Smooth muscle cell (in vitro differentiated cells): Measurements from ENCODE around the gene SEC61A1. TPM values are rescaled to one million over a fixed set of nuclear protein-coding genes. Genes with fewer than 3 reads are reported as not detected.
A peak's percentile ranks its signal among the peaks of the same experiment; 100 is the strongest.

Experiments used
- DNase-seq: peaks from one replicate; lab custom pipeline; 2025; ENCODE audit not compliant: unreplicated experiment; lab: John Stamatoyannopoulos, UW
- H2AFZ ChIP-seq: fragments of 200-600 bp; sonication (generic); 2 replicates; pipeline ENCODE4 v1.6.0; 2016; ENCODE audit warnings: antibody characterized with exemption, low read depth, mild to moderate bottlenecking
- H3F3A ChIP-seq: fragments of 200-600 bp; sonication (generic); 2 replicates; pipeline ENCODE4 v1.6.0; 2017; ENCODE audit warnings: antibody characterized with exemption, low read depth
- H3K27ac ChIP-seq: fragments of 200-600 bp; sonication (generic); 2 replicates; pipeline ENCODE4 v1.5.1; 2016; ENCODE audit warnings: low read depth, mild to moderate bottlenecking
- H3K27me3 ChIP-seq: fragments of 200-600 bp; sonication (generic); 2 replicates; pipeline ENCODE4 v1.6.1; 2016; ENCODE audit warnings: low read depth, mild to moderate bottlenecking
- H3K36me3 ChIP-seq: fragments of 200-600 bp; sonication (generic); 2 replicates; pipeline ENCODE4 v1.5.1; 2016; ENCODE audit warnings: low read depth
- H3K4me1 ChIP-seq: fragments of 200-600 bp; sonication (generic); 2 replicates; pipeline ENCODE4 v1.5.1; 2016; ENCODE audit warnings: low read depth
- H3K4me2 ChIP-seq: fragments of 200-600 bp; sonication (generic); 2 replicates; pipeline ENCODE4 v1.6.0; 2016; ENCODE audit warnings: mild to moderate bottlenecking
- H3K4me3 ChIP-seq: fragments of 200-600 bp; sonication (generic); 2 replicates; pipeline ENCODE4 v1.5.1; 2016; ENCODE audit warnings: mild to moderate bottlenecking
- H3K79me2 ChIP-seq: fragments of 200-600 bp; sonication (generic); 2 replicates; pipeline ENCODE4 v1.6.0; 2016; ENCODE audit warnings: low read depth, mild to moderate bottlenecking
- H3K9ac ChIP-seq: fragments of 200-600 bp; sonication (generic); 2 replicates; pipeline ENCODE4 v1.6.0; 2016; ENCODE audit warnings: low read depth
- H3K9me3 ChIP-seq: fragments of 200-600 bp; sonication (generic); replicated peaks from 2 replicates; pipeline ENCODE4 v1.5.1; 2016; ENCODE audit warnings: low read depth
- H4K20me1 ChIP-seq: fragments of 200-600 bp; sonication (generic); 2 replicates; pipeline ENCODE4 v1.6.0; 2016; ENCODE audit warnings: low read depth
- WGBS: methylation state at CpG from one replicate; pipeline ENCODE4 v1.1.7; 2016; ENCODE audit warnings: low lambda C conversion rate; 5-methylcytosine and 5-hydroxymethylcytosine counted together
- polyA plus RNA-seq: library from polyadenylated mRNA; unstranded; fragments of >200 nt; fragmentation: Nextera tagmentation; extraction: Ambion mirVana; gene quantifications from 2 replicates; pipeline ENCODE4 v1.2.1, GENCODE V29; 2016
- total RNA-seq: library from RNA; depleted of rRNA; stranded (reverse); fragments of >200 nt; gene quantifications from 2 replicates; pipeline ENCODE4 v1.2.3, GENCODE V29; 2014
- TF ChIP-seq, protein P1 (sequence below): fragments of 200-600 bp; sonication (generic); IDR thresholded peaks from 2 replicates; pipeline ENCODE4 v1.5.1; 2017; ENCODE audit warnings: borderline replicate concordance, mild to moderate bottlenecking, antibody characterized with exemption; ENCODE audit not compliant: insufficient read depth, poor library complexity, severe bottlenecking

Gene SEC61A1
- total and polyA plus RNA-seq, 2 experiments from 2014 or later, result 324 to 392 TPM

DNA sequence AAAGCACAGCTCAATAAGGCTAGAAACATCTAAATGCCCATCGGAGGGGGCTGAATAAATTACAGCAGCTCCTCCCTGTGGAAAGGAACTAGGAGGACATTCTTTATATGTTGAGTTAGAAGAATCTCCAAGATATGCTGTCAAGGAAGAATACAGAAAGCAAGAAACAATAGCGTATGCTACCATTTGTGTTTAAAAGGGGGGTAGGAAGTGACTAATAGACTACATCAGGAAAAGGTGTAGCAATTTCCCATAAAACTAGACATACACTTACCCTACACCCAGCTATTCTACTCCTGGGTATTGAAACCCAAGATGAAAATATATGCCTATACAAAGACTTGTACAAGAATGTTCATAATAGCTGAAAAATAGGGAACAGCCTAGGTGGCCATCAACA, 21.6 kb downstream of the SEC61A1 start:
- TF ChIP-seq, protein P1, sequence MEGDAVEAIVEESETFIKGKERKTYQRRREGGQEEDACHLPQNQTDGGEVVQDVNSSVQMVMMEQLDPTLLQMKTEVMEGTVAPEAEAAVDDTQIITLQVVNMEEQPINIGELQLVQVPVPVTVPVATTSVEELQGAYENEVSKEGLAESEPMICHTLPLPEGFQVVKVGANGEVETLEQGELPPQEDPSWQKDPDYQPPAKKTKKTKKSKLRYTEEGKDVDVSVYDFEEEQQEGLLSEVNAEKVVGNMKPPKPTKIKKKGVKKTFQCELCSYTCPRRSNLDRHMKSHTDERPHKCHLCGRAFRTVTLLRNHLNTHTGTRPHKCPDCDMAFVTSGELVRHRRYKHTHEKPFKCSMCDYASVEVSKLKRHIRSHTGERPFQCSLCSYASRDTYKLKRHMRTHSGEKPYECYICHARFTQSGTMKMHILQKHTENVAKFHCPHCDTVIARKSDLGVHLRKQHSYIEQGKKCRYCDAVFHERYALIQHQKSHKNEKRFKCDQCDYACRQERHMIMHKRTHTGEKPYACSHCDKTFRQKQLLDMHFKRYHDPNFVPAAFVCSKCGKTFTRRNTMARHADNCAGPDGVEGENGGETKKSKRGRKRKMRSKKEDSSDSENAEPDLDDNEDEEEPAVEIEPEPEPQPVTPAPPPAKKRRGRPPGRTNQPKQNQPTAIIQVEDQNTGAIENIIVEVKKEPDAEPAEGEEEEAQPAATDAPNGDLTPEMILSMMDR, result no peak
- Histone ChIP-seq H3K4me2 (no peak overlapping the region), H3K9ac (no peak overlapping the region), H3F3A (peaks cover 39% of the 10 kb centered on the region), H4K20me1 (peaks cover 91% of the 10 kb centered on the region), H3K36me3 (no peaks in the 10 kb centered on the region), H3K27me3 (no peaks in the 10 kb centered on the region), H3K79me2 (no peaks in the 10 kb centered on the region), H2AFZ (no peak overlapping the region), H3K27ac (no peak overlapping the region), H3K4me3 (no peak overlapping the region), H3K4me1 (peaks cover 10% of the 10 kb centered on the region), H3K9me3 (no peaks in the 10 kb centered on the region)
- no peak for DNase-seq
- WGBS, result 92% methylated on average over 2 of the region's 2 CpGs

DNA sequence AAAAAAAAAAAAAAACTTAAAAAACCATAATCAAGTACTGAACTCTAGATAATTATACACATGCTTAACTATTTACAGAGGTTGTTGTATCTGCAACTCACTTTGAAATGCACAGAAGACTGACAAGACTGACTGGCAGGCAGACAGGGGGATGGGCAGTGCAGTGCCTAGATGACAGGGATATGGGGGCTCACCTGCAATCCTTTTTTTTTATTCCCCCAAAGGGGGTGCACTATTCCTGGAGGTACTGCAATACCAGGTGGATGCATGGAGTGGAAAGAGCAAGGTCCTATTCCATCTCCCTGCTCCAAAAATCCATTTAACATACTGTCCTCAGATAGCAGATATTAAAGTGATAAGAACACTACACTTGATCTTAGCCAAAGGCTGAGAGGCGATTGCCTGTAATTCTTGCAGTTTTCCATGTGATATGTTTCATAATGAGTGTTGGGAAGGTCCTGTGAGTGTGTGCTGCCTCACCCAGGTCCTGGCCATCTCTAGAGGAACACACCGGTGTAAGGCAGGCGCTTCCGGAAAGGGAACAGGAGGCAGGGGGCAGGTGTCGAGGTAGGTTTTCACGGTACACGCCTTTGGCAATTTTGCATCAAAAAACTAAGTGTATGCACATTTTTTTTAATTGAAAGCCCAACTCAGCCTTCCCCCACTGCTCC, 22.7 kb downstream of the SEC61A1 start:
- Histone ChIP-seq H4K20me1 (peaks cover 91% of the 10 kb centered on the region), H3K4me2 (peak overlapping the region; percentile 91), H3K27ac (no peak overlapping the region), H3K4me1 (peaks cover 10% of the 10 kb centered on the region), H3K36me3 (no peaks in the 10 kb centered on the region), H3K79me2 (no peaks in the 10 kb centered on the region), H3K4me3 (peak overlapping the region; percentile 47), H3K9me3 (no peaks in the 10 kb centered on the region), H3K27me3 (no peaks in the 10 kb centered on the region), H3F3A (peaks cover 32% of the 10 kb centered on the region), H2AFZ (no peak overlapping the region), H3K9ac (no peak overlapping the region)
- WGBS, result 16% methylated on average over 7 of the region's 7 CpGs
- TF ChIP-seq, protein P1, result no peak
- DNase-seq, result no peak

DNA sequence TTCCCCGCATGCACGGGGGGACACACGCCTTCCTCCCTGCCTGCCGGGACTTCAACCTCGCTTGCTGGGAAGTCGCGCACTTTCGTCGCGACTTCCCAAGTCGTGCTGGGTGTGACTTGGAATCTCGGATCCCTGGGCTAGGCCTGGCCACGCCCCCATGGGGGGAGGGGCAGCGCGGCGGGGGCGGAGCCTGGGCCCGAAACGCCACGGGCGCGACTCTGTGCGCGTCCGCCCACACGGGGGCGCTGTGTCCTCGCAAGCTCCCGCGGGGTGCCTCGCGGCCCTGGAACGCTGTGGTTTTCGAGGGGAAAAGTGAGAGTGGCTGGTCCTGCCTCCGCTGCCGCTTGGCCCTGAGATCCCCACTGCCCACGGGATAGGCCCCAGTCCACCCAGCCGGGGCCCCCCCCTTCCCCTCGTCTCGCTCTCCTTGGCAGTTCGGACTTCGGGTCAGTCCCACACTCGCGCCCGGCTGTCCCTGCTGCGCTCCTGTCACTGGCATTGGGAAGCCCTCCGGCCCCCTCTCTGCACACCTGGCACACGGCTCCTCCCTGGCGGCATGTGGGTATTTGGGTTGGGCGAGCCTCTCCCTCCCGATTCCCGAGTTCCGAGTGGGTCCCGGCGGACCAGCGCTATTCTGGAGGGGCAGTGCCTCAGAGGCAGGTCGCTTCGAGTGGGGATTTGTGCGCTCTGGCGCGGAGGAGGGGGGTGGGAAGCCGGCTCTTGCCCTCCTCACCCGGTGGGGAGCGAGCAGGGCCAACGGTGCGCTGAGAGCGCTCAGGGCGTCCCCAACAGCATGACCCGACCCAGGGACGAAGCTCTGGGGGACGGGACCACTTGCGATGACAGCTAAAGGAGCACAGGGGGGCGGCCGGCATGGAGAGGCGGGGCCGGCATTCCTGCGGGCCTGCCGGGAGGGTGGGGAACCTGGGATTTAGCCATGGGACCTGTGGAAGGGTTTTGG, 23.6 kb downstream of the SEC61A1 start:
- H3K27ac ChIP-seq, result no peak overlapping the region
- H3K27me3 ChIP-seq, result no peaks in the 10 kb centered on the region
- peaks cover 10% of the 10 kb centered on the region for H3K4me1 ChIP-seq
- peaks cover 85% of the 10 kb centered on the region for H4K20me1 ChIP-seq
- peak; percentile 89 for DNase-seq
- peak overlapping the region; percentile 43 for H3K9ac ChIP-seq
- WGBS, result 3% methylated on average over 74 of the region's 78 CpGs
- peak overlapping the region; percentile 47 for H3K4me3 ChIP-seq
- H3K79me2 ChIP-seq, result no peaks in the 10 kb centered on the region
- H3K9me3 ChIP-seq, result no peaks in the 10 kb centered on the region
- TF ChIP-seq, protein P1, result peak; percentile 94
- no peak overlapping the region for H2AFZ ChIP-seq
- H3F3A ChIP-seq, result peaks cover 32% of the 10 kb centered on the region
- peak overlapping the region; percentile 91 for H3K4me2 ChIP-seq
- H3K36me3 ChIP-seq, result no peaks in the 10 kb centered on the region
